IPS DF 4.7 (cell line): ENCODE measurements around the gene AQP5.
A peak's percentile ranks its signal among the peaks of the same experiment; 100 is the strongest.

ENCODE experiments used
- DNase-seq: peaks from one replicate; pipeline ENCODE4 v3.0.0-alpha.2; 2013; ENCODE audit warnings: low spot score; ENCODE audit errors: extremely low read depth

Gene AQP5

DNA sequence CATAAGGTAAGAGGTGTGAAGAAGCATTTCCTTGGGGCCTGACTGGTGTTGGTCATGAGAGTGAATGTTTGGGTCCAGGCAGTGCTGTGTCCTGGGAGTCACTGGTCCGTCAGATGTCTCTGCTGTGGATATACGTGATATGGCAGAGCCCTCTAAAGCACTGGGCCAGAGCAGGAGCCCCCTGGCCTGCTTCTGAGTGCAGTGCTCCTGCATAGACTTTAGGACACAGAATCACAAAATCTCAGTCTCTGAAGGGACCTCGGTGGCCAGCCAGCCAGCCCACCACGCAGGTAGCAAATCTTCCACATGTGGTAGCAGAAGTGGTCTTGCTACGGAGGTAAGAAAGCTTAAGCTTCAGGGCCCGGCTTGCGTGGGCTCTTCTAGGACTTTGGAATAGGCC is 29.6 kb upstream of the AQP5 start:
- DNase-seq, result no peak

DNA sequence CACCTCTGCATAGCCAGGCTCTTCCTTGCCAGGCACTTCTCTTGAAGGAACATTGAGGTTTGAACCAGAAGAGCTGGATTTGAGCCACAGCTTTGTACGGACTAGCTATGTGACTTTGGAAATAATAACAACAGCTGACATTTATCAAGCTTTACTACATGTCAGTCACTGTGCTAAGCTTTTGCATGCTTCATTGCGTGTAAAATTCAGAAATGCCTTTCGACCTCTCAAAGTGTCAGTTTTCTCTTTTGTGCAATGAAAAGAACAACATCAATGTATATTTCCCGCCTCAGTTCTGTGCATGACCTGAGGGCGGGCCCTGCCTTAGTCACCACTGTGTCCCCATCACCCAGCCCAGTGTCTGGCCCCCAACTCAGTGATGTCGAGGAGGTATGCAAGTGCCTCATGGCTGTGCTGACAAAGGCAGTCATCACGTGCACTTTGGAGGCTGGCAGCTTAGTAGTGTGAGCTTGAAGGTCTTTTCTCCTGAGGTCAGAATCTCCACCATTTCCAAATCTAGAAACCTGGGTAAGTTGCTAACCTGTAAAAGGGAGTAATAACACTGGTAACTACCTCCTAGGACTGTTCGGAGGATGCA is 29.0 kb upstream of the AQP5 start:
- DNase-seq, result no peak

DNA sequence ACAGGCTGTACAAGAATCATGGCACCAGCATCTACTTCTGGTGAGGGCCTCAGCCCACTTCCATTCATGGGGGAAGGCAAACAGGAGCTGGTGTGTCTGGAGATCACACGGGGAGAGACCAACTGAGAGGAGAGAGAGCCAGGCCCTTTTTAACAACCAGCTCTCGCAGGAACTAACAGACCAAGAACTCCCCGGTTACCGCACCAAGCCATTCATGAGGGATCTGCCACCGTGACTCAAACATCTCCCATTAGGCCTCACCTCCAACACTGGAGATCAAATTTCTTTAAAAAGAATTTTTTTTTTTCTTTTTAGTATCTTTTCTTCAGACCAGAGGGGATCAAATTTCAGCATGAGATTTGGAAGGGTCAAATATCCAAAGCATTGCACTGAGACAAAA is 27.9 kb upstream of the AQP5 start:
- DNase-seq, result no peak

DNA sequence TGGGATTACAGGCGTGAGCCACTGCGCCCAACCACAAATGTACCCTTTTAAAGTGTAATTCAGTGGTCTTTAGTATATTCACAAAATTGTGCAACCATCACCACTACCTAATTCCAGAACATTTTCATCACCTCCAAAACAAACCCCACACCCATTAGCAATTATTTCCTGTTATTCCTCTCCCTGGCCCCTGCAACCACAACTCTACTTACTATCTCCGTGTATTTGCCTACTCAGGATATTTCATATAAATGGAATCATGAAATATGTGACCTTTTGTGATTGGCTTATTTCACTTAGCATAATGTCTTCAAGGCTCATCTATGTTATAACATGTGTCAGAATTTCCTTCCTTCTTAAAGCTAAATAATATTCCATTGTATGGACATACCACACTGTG is 27.2 kb upstream of the AQP5 start:
- DNase-seq, result no peak

DNA sequence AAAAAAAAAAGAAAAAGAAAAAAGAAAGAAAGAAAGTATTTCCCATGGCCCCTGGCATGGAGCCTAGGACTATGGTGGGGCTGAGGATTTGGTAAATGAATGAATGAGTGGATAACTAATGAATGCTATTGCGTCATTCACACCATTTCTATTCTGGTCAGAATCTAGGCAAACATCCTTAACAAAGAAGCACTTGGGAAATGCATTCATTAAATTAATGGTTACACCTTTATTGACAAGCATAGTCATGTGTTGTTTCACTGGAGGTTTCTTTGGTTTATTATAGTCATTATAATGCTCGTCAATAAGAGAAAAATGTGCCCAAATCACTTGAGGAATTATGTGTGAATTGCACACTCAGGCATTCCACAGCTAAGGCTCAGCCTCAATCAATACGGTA is 24.7 kb upstream of the AQP5 start:
- DNase-seq, result no peak

DNA sequence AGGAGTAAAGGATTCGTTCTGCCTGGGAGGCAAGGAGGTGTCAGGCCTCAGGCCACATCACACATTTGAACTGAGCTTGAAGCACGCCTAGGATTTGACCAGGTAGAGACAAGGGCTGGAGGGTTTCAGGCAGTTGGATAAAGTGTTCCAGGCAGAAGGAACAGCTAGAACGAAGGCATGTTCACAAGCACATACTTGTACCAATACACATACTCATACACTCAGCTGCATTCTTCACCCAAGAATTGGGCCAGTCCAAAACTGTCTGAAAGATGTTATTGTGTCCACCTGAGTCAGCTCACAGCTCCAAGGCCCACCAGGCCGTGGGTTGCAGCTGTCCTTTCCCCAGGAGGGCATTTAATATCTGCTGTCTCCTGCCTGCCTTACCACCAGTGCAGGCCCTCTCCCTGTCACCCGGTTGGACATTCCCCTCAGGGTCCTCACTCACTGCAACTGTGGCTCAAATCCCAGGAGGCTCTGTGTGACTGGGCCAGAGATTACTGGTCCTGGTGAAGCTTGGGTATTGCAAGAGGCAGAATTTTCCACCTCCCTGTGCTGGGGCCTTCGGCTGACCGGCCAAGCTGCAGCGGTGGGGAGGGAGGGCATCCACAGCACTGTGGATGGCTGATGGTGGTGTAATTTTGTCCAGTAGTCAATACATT is 23.9 kb upstream of the AQP5 start:
- DNase-seq, result no peak

DNA sequence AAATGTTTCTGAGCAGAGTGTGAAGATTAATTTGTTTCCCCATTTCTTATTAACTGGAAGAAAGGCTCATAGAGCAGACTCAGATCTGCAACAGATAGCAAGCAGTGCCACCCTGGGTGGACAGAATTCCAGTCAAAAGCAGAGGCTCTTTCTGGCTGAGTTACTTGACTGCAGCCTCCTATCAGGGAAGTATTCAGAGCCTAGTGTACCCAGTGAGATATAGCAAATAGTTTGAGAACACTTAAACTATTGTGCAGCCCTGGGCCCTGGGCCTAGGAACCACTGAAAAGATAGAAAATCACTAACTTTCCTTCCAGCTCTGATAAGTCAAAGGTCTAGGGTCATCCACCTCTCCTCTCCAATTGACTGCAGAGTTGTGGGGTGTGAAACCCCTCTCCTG is 22.4 kb upstream of the AQP5 start:
- no peak for DNase-seq

DNA sequence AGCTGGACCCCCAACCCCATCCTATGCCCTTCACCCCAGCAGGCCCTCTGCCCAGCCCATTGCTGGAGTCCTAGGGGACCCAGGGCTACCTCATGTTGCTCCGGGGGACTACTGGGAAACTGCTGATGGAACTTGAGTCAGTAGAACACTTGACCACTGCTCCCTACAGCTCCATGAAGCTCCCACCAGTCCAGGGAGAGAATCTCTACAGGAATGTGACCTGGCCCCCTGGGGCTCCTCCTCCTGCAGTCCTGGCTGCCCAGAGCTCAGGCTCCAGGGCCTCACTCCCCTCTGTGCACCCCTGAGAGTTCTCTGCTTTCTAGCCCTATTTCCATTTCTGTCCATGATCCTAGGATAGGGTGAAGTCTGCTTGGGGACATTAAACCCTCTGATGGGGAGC is 22.0 kb upstream of the AQP5 start:
- no peak for DNase-seq

DNA sequence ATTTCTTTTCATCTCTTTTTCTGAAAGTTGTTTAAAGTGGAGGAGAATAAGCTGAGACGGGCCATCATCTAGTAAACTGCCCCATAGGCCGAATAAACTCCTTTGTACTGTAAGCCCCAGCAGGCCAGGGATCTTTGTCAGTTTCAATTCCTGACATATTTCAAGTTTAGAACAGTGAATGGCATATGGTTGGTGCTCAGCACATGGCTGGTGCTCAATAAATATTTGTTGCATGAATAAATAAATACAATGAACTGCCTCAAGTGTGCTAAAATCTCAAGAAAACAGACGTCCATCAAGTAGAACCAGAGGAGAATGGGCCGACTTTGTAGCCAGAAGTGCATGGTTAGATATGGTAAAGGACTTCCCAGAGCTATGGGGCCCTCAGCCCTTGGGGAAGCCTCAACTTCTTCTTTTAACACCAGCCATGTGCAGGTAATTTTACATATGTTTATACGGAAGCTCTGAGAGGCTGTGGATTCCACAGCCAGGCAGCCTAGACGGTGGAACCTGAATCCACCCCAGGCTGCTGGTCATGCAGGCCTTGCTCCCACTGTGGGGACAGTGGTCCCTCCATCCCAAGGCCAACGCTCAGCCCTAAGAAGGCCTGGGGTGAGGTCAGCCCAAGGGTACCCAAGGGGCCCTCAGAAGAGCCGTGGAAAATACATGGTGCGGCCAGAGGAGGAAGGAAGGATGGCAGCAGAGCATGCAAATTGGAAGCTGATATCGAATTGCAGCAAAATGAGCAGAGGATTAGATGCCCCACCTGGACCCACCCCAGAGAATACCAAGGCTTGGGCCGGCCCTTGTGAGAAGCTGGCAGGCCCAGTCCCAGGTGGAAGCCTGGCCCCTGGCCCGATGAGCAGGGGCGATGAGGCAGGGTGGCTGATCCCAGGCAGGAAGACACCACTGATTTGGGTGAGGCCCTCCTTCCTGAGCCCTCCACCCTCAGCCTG is 19.8 kb upstream of the AQP5 start:
- DNase-seq, result no peak

DNA sequence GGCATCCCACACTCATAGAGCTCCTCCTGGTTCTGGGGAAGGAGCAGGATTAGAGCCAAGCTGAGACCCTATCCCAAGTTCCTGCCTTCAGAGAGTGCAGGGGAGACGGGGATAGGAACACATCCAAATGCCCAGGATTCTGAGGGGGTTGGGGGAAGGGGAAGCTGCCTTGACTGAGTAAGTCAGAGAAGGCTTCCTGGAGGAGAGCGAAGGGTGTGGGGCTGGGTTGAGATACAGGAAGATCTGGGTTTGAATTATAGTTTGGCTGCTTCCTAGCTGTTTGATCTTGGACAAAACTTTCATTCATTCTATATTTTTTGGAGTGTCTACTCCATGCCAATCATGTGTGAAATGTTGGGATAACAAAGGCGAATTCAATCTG is 19.2 kb upstream of the AQP5 start:
- no peak for DNase-seq

DNA sequence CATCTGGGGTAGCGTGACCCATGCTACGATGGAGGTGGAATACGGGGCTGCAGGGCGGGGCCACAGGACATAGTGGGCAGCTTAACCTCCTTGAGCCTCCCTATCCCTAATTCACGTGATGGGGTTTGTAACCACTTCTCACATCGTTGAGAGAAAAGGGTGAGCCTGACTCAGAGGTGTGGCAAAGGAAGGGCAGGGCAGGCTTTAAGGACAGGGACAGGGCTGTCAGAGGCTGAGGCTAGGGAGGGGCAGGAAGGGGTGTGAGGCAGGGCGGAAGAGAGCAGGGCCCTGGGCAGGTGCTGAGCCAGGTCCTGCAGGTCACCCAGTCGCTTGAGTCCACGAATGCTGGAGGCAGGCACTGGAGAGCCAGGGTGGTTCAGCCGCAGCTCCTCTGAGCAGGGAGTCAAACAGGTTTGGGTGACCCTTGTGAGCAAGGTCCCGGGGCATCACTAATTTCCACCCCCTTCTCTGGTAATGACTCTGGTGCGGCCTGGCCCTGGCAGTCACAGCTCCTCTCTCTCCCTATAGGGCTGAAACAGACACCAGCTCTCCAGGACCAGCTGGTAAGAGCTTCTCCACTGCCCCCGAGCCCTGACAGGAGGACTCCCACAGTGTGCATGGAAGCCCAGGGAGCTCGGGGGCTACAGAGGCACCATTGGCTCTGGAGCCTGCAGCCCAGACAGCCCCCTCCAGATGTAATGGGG is 18.6 kb upstream of the AQP5 start:
- DNase-seq, result no peak

DNA sequence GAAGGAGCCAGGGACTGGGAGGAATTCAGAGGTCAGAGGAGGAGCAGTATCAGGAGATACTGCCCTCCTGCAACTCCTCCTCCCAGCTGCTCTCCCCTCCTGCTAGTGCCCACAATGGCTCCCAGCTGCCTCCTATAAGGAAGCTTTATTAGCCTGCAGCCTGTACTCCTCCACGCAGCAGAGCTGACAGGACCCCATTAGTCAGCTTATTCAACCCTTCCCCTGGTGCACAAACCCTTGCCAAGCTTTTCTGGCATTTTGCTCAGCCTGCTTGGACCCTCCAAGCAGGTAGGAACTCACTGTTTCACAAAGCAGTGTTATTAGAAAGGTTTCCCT is 18.1 kb upstream of the AQP5 start:
- DNase-seq, result no peak

DNA sequence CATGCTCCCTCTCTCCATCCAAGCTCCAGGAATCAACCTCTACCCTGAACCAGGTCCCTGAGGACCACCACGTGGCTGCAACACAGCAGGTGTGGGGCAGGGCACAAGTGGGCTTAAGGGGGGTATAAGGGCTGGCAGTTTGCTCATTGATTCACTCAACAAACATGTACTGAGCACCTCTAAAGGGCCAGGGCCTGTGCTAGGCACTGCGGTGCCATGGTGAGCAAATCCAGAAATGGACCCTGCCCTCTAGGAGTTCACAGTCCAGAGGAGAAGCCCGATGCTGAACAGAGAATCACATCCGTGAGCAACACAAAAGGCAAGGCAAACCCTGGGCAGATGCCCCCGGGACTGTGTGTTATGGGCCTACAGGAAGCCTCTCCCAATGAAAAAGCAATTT is 17.6 kb upstream of the AQP5 start:
- no peak for DNase-seq

DNA sequence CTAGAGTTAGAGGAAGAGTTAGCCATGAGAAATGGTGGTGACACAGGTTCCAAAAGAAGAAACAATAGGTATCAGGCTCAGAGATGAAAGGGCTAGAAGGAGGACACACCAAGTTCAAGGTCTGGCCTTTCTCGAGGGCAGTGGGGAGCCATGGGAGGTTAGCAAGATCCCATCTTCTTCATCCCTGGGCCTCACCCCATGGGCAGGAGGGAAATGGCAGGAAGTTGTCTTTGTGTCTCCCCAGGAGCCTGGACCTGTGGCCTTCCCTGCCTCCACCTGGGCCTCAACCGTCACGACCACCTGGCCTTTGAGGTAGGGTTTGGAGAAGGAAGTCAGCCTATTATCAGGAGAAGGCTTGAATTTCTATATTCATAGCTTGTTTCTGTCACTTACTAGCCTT is 17.0 kb upstream of the AQP5 start:
- DNase-seq, result no peak

DNA sequence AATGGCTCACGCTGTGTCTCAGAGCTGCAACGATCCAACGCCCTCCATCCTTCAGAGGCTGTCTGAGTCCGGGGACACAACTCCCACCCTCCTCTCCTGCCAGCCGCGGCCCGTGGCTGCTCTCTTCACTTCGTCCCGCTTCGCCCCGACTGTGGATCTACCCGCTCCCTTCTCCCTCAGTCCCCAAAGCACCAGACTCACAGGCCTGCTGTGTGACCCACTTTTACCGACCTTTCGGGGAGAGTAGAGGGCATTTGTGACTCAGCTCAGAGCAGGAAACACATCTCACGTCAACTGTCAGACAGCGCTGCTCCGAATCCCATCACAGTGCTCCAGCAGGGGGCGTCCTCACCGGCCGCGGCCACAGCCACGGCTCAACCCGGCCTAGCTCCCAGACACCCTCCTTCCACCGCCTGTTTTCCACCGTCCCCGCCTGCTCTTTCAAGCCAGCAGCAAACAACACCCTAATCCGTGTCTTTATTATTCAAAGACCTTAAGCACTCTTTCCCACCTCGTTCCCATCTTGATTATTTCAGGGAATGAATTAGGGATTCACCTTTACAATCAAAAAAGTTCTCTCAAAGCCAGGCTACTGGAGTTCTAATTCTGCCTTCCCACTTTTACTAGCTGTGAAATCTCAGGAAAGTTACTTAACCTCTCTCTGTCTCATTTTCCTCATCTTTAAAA is 16.1 kb upstream of the AQP5 start:
- DNase-seq, result peak; percentile 87

DNA sequence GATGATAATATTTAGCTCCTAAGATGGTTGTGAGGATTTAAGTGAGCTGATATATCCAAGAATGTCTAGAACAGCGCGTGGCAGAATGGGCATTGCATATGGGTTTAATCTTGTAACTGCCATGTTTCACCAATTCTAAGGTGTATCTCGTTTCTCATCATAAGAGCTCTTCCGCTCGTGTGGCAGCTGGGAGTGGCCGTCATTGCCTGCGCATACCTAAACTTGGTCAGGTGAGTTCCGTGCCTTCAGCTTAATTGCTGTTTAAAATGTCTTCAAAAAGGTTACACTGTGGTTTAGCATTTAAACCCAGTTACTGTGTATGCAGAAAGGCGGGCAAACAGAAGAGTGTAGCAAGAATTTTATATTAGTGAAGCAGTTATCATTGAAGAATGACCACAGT is 15.6 kb upstream of the AQP5 start:
- no peak for DNase-seq

DNA sequence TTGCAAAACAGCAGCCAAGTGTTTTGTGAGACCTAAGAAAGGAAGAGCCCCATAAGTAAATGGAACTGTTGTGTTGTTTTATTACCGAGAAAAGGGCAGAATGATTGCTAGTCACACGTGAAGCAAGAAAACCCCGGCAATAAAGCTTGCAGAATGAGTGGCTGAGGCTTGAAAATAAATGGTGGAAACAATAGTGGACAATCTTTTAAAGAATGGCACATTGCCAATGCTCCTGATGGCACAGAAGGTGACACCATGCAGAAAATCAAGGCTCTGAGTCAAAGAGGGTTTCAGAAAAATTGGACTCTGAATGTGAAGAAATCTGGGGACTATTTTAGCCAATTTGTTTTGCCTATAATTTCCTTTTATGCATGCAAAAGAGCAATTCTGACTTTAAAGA is 15.2 kb upstream of the AQP5 start:
- no peak for DNase-seq

DNA sequence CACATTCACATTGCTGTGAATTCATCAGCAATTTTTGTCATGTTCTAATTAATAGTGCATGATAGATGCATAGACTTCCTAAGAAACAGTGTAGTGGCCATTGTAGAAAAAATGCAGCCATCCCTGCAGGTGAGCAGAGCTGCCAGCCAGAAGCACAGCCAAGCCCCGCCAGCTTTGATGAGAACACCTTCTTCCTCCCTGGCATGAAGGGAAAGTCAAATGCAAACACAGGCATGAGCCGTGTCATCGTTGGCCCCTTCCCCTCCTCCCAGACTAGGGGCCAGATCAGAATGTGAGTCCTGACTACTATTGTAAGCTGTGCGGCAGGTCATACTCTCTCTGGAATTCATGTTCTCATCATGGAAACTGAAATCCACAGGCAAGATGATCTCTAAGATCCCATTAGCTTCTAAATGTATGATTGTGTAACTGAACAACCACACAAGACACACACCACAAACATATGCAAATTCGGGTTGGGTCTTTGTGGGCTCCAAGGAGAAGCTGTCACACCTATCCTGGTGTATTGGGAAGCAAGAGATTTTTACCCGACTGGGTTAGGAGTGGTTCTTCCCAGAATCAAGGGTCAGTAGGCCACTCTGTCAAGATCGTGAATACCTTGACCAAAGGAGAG is 14.0 kb upstream of the AQP5 start:
- DNase-seq, result no peak

DNA sequence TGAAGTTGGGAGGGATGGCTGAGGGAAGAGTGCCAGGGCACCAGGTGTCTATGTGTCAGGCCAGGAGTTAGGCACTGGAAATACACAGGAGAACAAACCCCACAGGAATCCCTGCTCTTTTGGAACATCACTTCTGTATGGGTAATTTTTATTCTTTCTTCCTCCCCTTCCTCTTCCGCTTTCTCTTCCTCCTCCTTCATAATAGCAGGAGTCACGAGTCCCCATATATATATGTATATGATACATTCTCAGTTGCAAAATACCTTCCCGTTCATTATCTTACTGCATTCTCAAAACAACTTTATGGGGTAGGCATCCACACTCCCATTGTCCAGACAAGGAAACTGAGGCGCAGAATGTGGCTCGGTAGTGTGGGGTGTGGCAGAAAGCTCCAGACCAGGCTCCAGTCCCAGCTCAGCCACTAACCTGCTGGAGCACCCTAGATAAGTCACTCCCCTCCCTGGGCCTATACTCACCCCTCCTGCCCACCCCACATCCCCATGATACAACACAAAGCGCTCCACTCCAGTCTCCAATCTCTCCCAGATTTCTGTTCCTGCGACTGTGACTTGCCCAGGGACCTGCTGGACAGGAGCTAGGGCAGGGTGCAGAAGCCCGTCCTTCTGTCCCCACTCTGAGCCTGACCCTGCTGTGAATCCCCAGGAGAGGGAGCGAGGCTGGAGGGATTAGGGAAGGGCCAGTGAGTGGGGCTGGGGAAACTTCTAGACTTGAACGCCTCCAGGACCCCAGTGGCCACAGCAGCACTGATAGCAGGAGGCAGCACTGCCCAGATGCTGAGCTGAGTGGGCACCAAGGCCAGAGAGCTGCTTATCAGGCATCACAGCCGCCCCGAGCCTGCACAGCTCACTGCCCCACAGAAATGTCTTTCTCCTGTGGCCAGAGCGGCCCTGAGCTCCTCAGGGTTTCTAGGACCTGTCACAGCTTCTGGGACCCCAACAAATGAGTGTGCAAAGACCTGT is 12.5 kb upstream of the AQP5 start:
- DNase-seq, result no peak

DNA sequence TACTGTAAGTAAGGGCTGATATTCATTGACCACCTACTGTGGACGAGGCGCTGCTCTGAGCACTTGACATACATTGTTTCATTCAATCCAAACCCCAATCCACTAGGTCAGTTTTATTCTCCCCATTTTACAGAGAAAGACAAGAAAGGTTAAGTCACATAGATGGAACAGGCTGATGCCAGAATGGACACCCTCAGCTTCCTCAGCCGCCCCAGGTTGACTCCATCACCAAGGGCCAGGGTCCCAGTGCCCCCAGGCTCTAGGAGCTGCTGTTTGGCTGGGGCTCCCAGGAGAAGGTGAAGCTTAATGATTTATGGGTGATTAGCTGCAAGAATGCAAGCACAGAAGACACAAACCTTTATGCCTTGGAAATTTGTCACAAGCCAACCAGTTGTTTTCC is 11.8 kb upstream of the AQP5 start:
- no peak for DNase-seq
